Immature natural killer cell (primary cell): ENCODE data around the gene LHFPL6. TPM values are rescaled to one million over a fixed set of nuclear protein-coding genes. Genes with fewer than 3 reads are reported as not detected.

Experiments used
- DNase-seq, 3 donors: peaks; one replicate each; pipeline ENCODE4 v3.0.0; 2022; ENCODE audit warnings: mixed read lengths in 1 of 3
- H3K27ac Mint-ChIP-seq, 6 donors: one replicate each; pipeline ENCODE4 v1.8.0; 2020; ENCODE audit warnings: mixed read lengths in 6 of 6, mild to moderate bottlenecking in 5 of 6, inconsistent platforms in 4 of 6, moderate library complexity in 3 of 6
- H3K27me3 Mint-ChIP-seq, 3 donors: one replicate each; pipeline ENCODE4 v1.8.0; 2020 to 2021; ENCODE audit warnings: low read depth in 3 of 3, mild to moderate bottlenecking in 3 of 3, mixed read lengths in 3 of 3, moderate library complexity in 3 of 3, inconsistent platforms in 1 of 3
- H3K36me3 Mint-ChIP-seq, 3 donors: one replicate each; pipeline ENCODE4 v1.8.0; 2020; ENCODE audit warnings: mixed read lengths in 3 of 3, inconsistent platforms in 2 of 3, mild to moderate bottlenecking in 2 of 3
- H3K4me1 Mint-ChIP-seq, 2 donors: one replicate each; pipeline ENCODE4 v1.8.0; 2020; ENCODE audit warnings: inconsistent platforms in 2 of 2, mild to moderate bottlenecking in 2 of 2, mixed read lengths in 2 of 2, moderate library complexity in 1 of 2
- H3K4me3 Mint-ChIP-seq, 5 donors: one replicate each; pipeline ENCODE4 v1.8.0; 2020; ENCODE audit warnings: mild to moderate bottlenecking in 5 of 5, mixed read lengths in 5 of 5, inconsistent platforms in 3 of 5, moderate library complexity in 3 of 5
- H3K9me3 Mint-ChIP-seq, 6 donors: one replicate each; pipeline ENCODE4 v1.8.0; 2020; ENCODE audit warnings: mild to moderate bottlenecking in 6 of 6, mixed read lengths in 6 of 6, inconsistent platforms in 4 of 6, moderate library complexity in 3 of 6
- polyA plus RNA-seq, 3 donors: library from polyadenylated mRNA; unstranded; fragments of 300-500 nt; fragmentation: Illumina TruSeq; gene quantifications; one replicate each; pipeline ENCODE4 v1.2.3, GENCODE V29; 2021

LHFPL6 gene
- polyA plus RNA-seq, 3 donors from 2014 or later = 0.52 to 1.3 TPM; not detected in 1

- H3K9me3 Mint-ChIP-seq = peaks cover 0 to 2% (median 0%) of the 10 kb centered on the region in 6 donors
- no peaks in the 10 kb centered on the region for H3K4me1 Mint-ChIP-seq
- no peaks in the 10 kb centered on the region for H3K36me3 Mint-ChIP-seq
- no peaks in the 10 kb centered on the region for H3K27me3 Mint-ChIP-seq
- H3K4me3 Mint-ChIP-seq = no peak overlapping the region
- no peak overlapping the region for H3K27ac Mint-ChIP-seq
- no peak for DNase-seq
These were observed 224.7 kb downstream of the LHFPL6 start for GRCh38 chr13:39378306-39378705.

- Mint-ChIP-seq H3K36me3 (no peaks in the 10 kb centered on the region), H3K27ac (no peak overlapping the region), H3K27me3 (no peaks in the 10 kb centered on the region), H3K9me3 (peaks cover 0 to 2% (median 0%) of the 10 kb centered on the region in 6 donors), H3K4me1 (no peaks in the 10 kb centered on the region), H3K4me3 (no peak overlapping the region)
- DNase-seq = no peak
These were observed 225.3 kb downstream of the LHFPL6 start for GRCh38 chr13:39377699-39378098.

- H3K27ac Mint-ChIP-seq = no peak overlapping the region
- H3K36me3 Mint-ChIP-seq = no peaks in the 10 kb centered on the region
- H3K9me3 Mint-ChIP-seq = peaks cover 0 to 2% (median 0%) of the 10 kb centered on the region in 6 donors
- no peaks in the 10 kb centered on the region for H3K27me3 Mint-ChIP-seq
- no peaks in the 10 kb centered on the region for H3K4me1 Mint-ChIP-seq
- DNase-seq = no peak
- H3K4me3 Mint-ChIP-seq = no peak overlapping the region
These were observed 226.9 kb downstream of the LHFPL6 start for GRCh38 chr13:39376076-39376475.

- Mint-ChIP-seq H3K4me3 (no peak overlapping the region), H3K36me3 (no peaks in the 10 kb centered on the region), H3K27ac (no peak overlapping the region), H3K9me3 (peaks cover 0 to 2% (median 0%) of the 10 kb centered on the region in 6 donors), H3K4me1 (no peaks in the 10 kb centered on the region), H3K27me3 (no peaks in the 10 kb centered on the region)
- no peak for DNase-seq
These were observed 227.4 kb downstream of the LHFPL6 start for GRCh38 chr13:39375601-39376000.

GRCh38 chr13:39374741-39375189 lies 228.2 kb downstream of the LHFPL6 start:
- Mint-ChIP-seq H3K36me3 (no peaks in the 10 kb centered on the region), H3K27ac (no peak overlapping the region), H3K27me3 (no peaks in the 10 kb centered on the region), H3K4me3 (no peak overlapping the region), H3K9me3 (peaks cover 0 to 2% (median 0%) of the 10 kb centered on the region in 6 donors), H3K4me1 (no peaks in the 10 kb centered on the region)
- no peak for DNase-seq

- no peak overlapping the region for H3K27ac Mint-ChIP-seq
These were observed 229.8 kb downstream of the LHFPL6 start for GRCh38 chr13:39373145-39373544.

GRCh38 chr13:39371706-39372105 lies 231.3 kb downstream of the LHFPL6 start:
- H3K9me3 Mint-ChIP-seq = peaks cover 0 to 7% (median 0%) of the 10 kb centered on the region in 6 donors
- H3K27ac Mint-ChIP-seq = no peak overlapping the region
- DNase-seq = no peak
- no peaks in the 10 kb centered on the region for H3K27me3 Mint-ChIP-seq
- no peaks in the 10 kb centered on the region for H3K4me1 Mint-ChIP-seq
- H3K36me3 Mint-ChIP-seq = no peaks in the 10 kb centered on the region
- H3K4me3 Mint-ChIP-seq = no peak overlapping the region

More at GRCh38 chr13:39373145-39373544, 229.8 kb downstream of the LHFPL6 start:
- no peaks in the 10 kb centered on the region for H3K27me3 Mint-ChIP-seq
- no peak for DNase-seq
- peaks cover 0 to 4% (median 0%) of the 10 kb centered on the region in 6 donors for H3K9me3 Mint-ChIP-seq
- no peaks in the 10 kb centered on the region for H3K36me3 Mint-ChIP-seq
- no peak overlapping the region for H3K4me3 Mint-ChIP-seq
- H3K4me1 Mint-ChIP-seq = no peaks in the 10 kb centered on the region

- H3K9me3 Mint-ChIP-seq = peaks cover 0 to 7% (median 0%) of the 10 kb centered on the region in 6 donors
- H3K27ac Mint-ChIP-seq = no peak overlapping the region
- H3K27me3 Mint-ChIP-seq = no peaks in the 10 kb centered on the region
- no peak overlapping the region for H3K4me3 Mint-ChIP-seq
- H3K36me3 Mint-ChIP-seq = no peaks in the 10 kb centered on the region
- no peaks in the 10 kb centered on the region for H3K4me1 Mint-ChIP-seq
- DNase-seq = no peak
These were observed 232.4 kb downstream of the LHFPL6 start for GRCh38 chr13:39370554-39370953.

- H3K9me3 Mint-ChIP-seq = peaks cover 0 to 7% (median 0%) of the 10 kb centered on the region in 6 donors
- H3K4me3 Mint-ChIP-seq = no peak overlapping the region
- H3K36me3 Mint-ChIP-seq = no peaks in the 10 kb centered on the region
- DNase-seq = no peak
- no peak overlapping the region for H3K27ac Mint-ChIP-seq
- H3K27me3 Mint-ChIP-seq = no peaks in the 10 kb centered on the region
- H3K4me1 Mint-ChIP-seq = no peaks in the 10 kb centered on the region
These were observed 232.9 kb downstream of the LHFPL6 start for GRCh38 chr13:39370048-39370447.

- Mint-ChIP-seq H3K4me3 (no peak overlapping the region), H3K4me1 (no peaks in the 10 kb centered on the region), H3K9me3 (peaks cover 0 to 5% (median 0%) of the 10 kb centered on the region in 6 donors)
These were observed 233.7 kb downstream of the LHFPL6 start for GRCh38 chr13:39369161-39369890.

GRCh38 chr13:39365879-39366278 lies 237.1 kb downstream of the LHFPL6 start:
- Mint-ChIP-seq H3K27ac (no peak overlapping the region), H3K4me3 (no peak overlapping the region), H3K36me3 (no peaks in the 10 kb centered on the region), H3K27me3 (peaks cover 0 to 2% (median 0%) of the 10 kb centered on the region in 3 donors), H3K9me3 (peaks cover 0 to 8% (median 0%) of the 10 kb centered on the region in 6 donors), H3K4me1 (no peaks in the 10 kb centered on the region)
- no peak for DNase-seq

More at GRCh38 chr13:39369161-39369890, 233.7 kb downstream of the LHFPL6 start:
- Mint-ChIP-seq H3K27me3 (no peaks in the 10 kb centered on the region), H3K36me3 (no peaks in the 10 kb centered on the region), H3K27ac (no peak overlapping the region)
- DNase-seq = no peak

- peaks cover 0 to 2% (median 0%) of the 10 kb centered on the region in 3 donors for H3K27me3 Mint-ChIP-seq
- H3K27ac Mint-ChIP-seq = no peak overlapping the region
- peaks cover 0 to 8% (median 0%) of the 10 kb centered on the region in 6 donors for H3K9me3 Mint-ChIP-seq
- no peaks in the 10 kb centered on the region for H3K4me1 Mint-ChIP-seq
- no peaks in the 10 kb centered on the region for H3K36me3 Mint-ChIP-seq
- no peak overlapping the region for H3K4me3 Mint-ChIP-seq
- no peak for DNase-seq
These were observed 238.0 kb downstream of the LHFPL6 start for GRCh38 chr13:39364947-39365468.

GRCh38 chr13:39363382-39363772 lies 239.6 kb downstream of the LHFPL6 start:
- peaks cover 0 to 2% (median 2%) of the 10 kb centered on the region in 3 donors for H3K27me3 Mint-ChIP-seq
- no peak for DNase-seq
- H3K36me3 Mint-ChIP-seq = no peaks in the 10 kb centered on the region
- no peak overlapping the region for H3K27ac Mint-ChIP-seq
- no peaks in the 10 kb centered on the region for H3K4me1 Mint-ChIP-seq
- H3K9me3 Mint-ChIP-seq = peaks cover 0 to 6% (median 1%) of the 10 kb centered on the region in 6 donors
- no peak overlapping the region for H3K4me3 Mint-ChIP-seq

- DNase-seq = no peak
- no peaks in the 10 kb centered on the region for H3K4me1 Mint-ChIP-seq
- H3K4me3 Mint-ChIP-seq = no peak overlapping the region
- H3K27ac Mint-ChIP-seq = no peak overlapping the region
- peaks cover 0 to 2% (median 2%) of the 10 kb centered on the region in 3 donors for H3K27me3 Mint-ChIP-seq
- H3K9me3 Mint-ChIP-seq = peaks cover 0 to 5% (median 3%) of the 10 kb centered on the region in 6 donors
- no peaks in the 10 kb centered on the region for H3K36me3 Mint-ChIP-seq
These were observed 240.2 kb downstream of the LHFPL6 start for GRCh38 chr13:39362652-39363381.
